ENCODE data around the gene UST. TPM values are rescaled to one million over a fixed set of nuclear protein-coding genes. Genes with fewer than 3 reads are reported as not detected.
A peak's percentile ranks its signal among the peaks of the same experiment; 100 is the strongest.

UST gene
- polyA plus RNA-seq, 4 donors: 0.81 to 4.0 (median 1.4) TPM; not detected in 1

DNA sequence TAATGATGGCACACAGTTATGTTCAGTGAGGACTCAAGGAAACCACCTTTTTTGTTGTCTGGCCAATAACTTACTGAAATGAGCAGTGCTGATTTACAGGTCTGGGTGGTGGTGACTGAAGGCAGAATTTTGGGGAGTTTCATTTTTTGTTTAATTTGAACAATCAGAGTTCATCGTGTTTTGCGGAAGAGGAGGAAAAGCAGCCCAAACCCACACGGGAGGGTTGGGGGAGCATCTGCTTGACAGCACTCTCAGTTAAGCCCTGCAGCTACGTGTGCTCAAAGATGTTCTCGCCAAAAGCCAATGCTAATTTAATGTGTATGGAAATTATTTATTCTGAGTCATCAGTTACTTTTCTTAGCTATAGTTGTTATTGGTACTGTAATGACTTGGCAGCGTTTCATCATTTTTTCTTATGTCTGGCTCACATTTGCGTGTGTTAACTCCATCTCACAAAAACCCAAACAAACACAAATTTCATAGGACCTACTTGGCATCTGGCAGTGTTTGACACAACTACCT lies 89.2 kb downstream of the UST start:
- FAIRE-seq (no peak), DNase-seq (no peak)
- 54 to 74% (median 55%) methylated on average over 7 of the region's 7 CpGs for WGBS, 3 donors

DNA sequence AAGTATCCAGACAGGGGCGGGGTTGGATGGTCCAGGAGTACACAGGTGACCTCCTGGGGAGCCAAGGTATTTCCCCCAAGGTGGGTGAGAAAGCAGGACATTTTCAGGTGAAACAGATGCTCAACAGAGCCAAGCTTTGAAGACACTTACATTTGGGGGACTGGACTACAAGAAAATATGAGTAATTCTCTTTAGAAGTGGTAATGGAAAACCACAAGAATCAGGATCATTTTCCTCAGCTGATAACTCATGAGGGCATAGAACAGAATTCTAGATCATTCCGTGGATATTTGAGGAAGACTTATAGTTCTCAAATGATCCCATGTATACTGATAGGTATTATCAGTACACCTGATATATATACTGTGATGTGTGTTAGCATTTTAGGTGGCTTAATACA lies 89.9 kb downstream of the UST start:
- H3K27me3 ChIP-seq (ENCODE audit: control insufficient read depth in 3 of 3, insufficient read depth in 3 of 3, low read length in 3 of 3): no peaks in the 10 kb centered on the region
- H3K27ac ChIP-seq (ENCODE audit: low read depth in 1 of 3, low read length in 2 of 3): no peak overlapping the region
- H3K4me1 ChIP-seq (ENCODE audit: control insufficient read depth in 3 of 3, insufficient read depth in 2 of 3, low read depth in 1 of 3, low read length in 2 of 3): no peaks in the 10 kb centered on the region
- FAIRE-seq: no peak
- WGBS, 3 donors: 82 to 86% (median 84%) methylated on average over 2 of the region's 2 CpGs
- H3K36me3 ChIP-seq (ENCODE audit: control insufficient read depth in 3 of 3, insufficient read depth in 2 of 3, low read depth in 1 of 3, low read length in 3 of 3): no peaks in the 10 kb centered on the region
- no peaks in the 10 kb centered on the region for H3K9me3 ChIP-seq (ENCODE audit: control insufficient read depth in 2 of 2, insufficient read depth in 1 of 2, low read depth in 1 of 2, low read length in 1 of 2)
- no peak overlapping the region for H3K4me3 ChIP-seq (ENCODE audit: low read depth in 1 of 3, low read length in 3 of 3)
- DNase-seq: no peak

More for the DNA sequence above, 89.2 kb downstream of the UST start:
- Histone ChIP-seq H3K4me1 (ENCODE audit: control insufficient read depth in 3 of 3, insufficient read depth in 2 of 3, low read depth in 1 of 3, low read length in 2 of 3) (no peaks in the 10 kb centered on the region), H3K9me3 (ENCODE audit: control insufficient read depth in 2 of 2, insufficient read depth in 1 of 2, low read depth in 1 of 2, low read length in 1 of 2) (no peaks in the 10 kb centered on the region), H3K4me3 (ENCODE audit: low read depth in 1 of 3, low read length in 3 of 3) (no peak overlapping the region), H3K27me3 (ENCODE audit: control insufficient read depth in 3 of 3, insufficient read depth in 3 of 3, low read length in 3 of 3) (no peaks in the 10 kb centered on the region), H3K36me3 (ENCODE audit: control insufficient read depth in 3 of 3, insufficient read depth in 2 of 3, low read depth in 1 of 3, low read length in 3 of 3) (no peaks in the 10 kb centered on the region), H3K27ac (ENCODE audit: low read depth in 1 of 3, low read length in 2 of 3) (no peak overlapping the region)

DNA sequence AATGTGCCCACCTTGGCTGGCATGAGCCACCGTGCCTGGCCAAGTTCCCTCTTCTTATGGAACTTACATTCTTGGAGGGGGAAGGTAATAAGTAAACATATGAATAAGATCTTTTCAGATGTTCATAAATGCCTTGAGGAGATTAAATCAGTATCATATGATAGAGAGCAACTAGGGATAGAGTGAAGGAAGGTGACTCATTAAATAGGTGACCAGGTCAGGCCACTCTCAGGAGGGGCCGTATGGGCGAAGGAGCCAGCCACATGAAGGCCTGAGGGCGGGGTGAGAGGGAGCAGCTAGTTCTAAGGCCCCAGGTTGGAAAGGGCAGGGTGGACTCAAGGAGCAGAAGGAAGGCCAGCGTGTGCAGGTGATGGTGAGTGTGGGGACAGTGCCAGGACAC lies 91.1 kb downstream of the UST start:
- no peaks in the 10 kb centered on the region for H3K36me3 ChIP-seq (ENCODE audit: control insufficient read depth in 3 of 3, insufficient read depth in 2 of 3, low read depth in 1 of 3, low read length in 3 of 3)
- no peak for DNase-seq
- WGBS, 3 donors: 78 to 91% (median 81%) methylated on average over 5 of the region's 5 CpGs
- no peaks in the 10 kb centered on the region for H3K4me1 ChIP-seq (ENCODE audit: control insufficient read depth in 3 of 3, insufficient read depth in 2 of 3, low read depth in 1 of 3, low read length in 2 of 3)
- no peaks in the 10 kb centered on the region for H3K9me3 ChIP-seq (ENCODE audit: control insufficient read depth in 2 of 2, insufficient read depth in 1 of 2, low read depth in 1 of 2, low read length in 1 of 2)
- H3K27ac ChIP-seq (ENCODE audit: low read depth in 1 of 3, low read length in 2 of 3): no peak overlapping the region
- no peaks in the 10 kb centered on the region for H3K27me3 ChIP-seq (ENCODE audit: control insufficient read depth in 3 of 3, insufficient read depth in 3 of 3, low read length in 3 of 3)
- FAIRE-seq: no peak
- H3K4me3 ChIP-seq (ENCODE audit: low read depth in 1 of 3, low read length in 3 of 3): no peak overlapping the region

DNA sequence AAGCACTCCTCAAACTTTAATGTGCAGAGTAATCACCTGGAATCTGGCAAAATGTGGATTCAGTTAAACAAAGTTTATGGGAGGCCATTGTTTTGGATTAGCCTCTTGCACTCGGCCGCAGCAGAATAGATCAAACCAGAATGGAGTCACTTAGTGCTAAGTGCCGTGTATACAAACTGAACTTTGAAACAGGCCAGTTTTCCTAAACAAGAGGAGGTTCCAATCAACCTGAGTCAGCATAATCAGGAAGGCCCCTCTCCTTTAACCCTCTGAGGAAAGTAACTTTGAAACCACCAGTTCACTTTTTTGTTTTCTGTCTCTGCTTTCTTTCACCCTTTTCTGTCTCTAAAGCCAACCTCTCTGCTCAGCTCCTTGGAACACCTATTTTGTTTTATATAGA lies 92.2 kb downstream of the UST start:
- no peak for FAIRE-seq
- no peak overlapping the region for H3K27ac ChIP-seq (ENCODE audit: low read depth in 1 of 3, low read length in 2 of 3)
- no peak for DNase-seq
- H3K4me1 ChIP-seq (ENCODE audit: control insufficient read depth in 3 of 3, insufficient read depth in 2 of 3, low read depth in 1 of 3, low read length in 2 of 3): no peaks in the 10 kb centered on the region
- no peak overlapping the region for H3K4me3 ChIP-seq (ENCODE audit: low read depth in 1 of 3, low read length in 3 of 3)
- no peaks in the 10 kb centered on the region for H3K9me3 ChIP-seq (ENCODE audit: control insufficient read depth in 2 of 2, insufficient read depth in 1 of 2, low read depth in 1 of 2, low read length in 1 of 2)
- no peaks in the 10 kb centered on the region for H3K36me3 ChIP-seq (ENCODE audit: control insufficient read depth in 3 of 3, insufficient read depth in 2 of 3, low read depth in 1 of 3, low read length in 3 of 3)
- no peaks in the 10 kb centered on the region for H3K27me3 ChIP-seq (ENCODE audit: control insufficient read depth in 3 of 3, insufficient read depth in 3 of 3, low read length in 3 of 3)
- 18 to 49% (median 40%) methylated on average over 3 of the region's 3 CpGs for WGBS, 3 donors

DNA sequence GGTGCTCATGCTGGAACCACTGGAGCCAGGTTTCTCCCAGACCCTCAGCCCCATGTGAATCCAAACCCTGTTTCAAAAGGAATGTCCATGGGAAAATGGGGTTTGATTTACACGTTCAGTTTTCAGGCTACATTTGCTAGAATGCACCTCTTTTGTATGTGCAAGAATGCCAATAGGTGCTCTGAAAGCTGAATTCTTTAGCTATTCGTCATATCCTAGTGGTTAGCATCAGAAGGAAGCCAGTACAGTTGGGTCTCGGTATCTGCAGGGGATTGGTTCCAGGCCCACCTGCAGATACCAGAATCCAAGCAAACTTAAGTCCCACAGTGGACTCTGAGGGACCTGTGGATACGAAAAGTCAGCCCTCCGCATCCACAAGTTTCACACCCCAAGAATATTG lies 93.4 kb downstream of the UST start:
- WGBS, 3 donors: 79 to 97% (median 95%) methylated on average over 5 of the region's 5 CpGs
- FAIRE-seq: no peak

DNA sequence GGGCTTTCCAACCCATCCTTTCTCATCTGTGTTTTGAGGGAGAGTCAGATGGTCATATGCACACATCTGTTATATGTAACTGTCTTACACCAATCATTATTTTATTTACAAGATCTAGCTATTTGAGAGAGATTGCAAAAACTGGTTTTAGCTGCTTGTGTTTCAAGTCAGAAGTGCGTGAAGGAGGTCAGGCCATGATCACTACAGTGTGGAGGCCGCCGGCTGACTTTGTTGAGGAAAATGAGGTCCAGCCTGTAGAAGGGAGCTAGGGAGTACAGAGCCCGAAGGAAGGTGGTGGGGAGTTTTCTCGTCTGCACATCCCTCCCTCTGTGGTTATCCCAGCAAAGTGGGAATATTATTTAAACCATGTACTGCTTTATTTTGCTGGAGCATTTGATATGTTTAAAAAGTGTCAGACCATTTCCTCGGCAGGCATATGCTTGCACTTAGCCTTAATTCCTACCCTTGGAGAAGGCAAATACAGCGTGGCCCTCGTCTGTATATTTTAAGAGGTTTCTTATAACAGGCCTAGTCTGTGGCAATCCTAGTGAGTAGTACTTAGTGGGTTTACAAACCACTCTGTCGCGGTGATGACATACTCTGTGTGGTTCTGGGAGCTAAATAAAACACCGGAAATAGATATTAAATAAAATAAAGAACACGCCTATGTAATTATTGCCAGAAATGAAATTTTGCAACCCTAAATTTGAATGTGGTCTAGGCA lies 95.6 kb downstream of the UST start:
- Histone ChIP-seq H3K4me1 (ENCODE audit: control insufficient read depth in 3 of 3, insufficient read depth in 2 of 3, low read depth in 1 of 3, low read length in 2 of 3) (no peaks in the 10 kb centered on the region), H3K4me3 (ENCODE audit: low read depth in 1 of 3, low read length in 3 of 3) (no peak overlapping the region), H3K27me3 (ENCODE audit: control insufficient read depth in 3 of 3, insufficient read depth in 3 of 3, low read length in 3 of 3) (no peaks in the 10 kb centered on the region), H3K9me3 (ENCODE audit: control insufficient read depth in 2 of 2, insufficient read depth in 1 of 2, low read depth in 1 of 2, low read length in 1 of 2) (no peaks in the 10 kb centered on the region), H3K36me3 (ENCODE audit: control insufficient read depth in 3 of 3, insufficient read depth in 2 of 3, low read depth in 1 of 3, low read length in 3 of 3) (no peaks in the 10 kb centered on the region), H3K27ac (ENCODE audit: low read depth in 1 of 3, low read length in 2 of 3) (no peak overlapping the region)
- 81 to 91% (median 91%) methylated on average over 12 of the region's 12 CpGs for WGBS, 3 donors
- FAIRE-seq (no peak), DNase-seq (no peak)

More for the DNA sequence above, 93.4 kb downstream of the UST start:
- Histone ChIP-seq H3K36me3 (ENCODE audit: control insufficient read depth in 3 of 3, insufficient read depth in 2 of 3, low read depth in 1 of 3, low read length in 3 of 3) (no peaks in the 10 kb centered on the region), H3K9me3 (ENCODE audit: control insufficient read depth in 2 of 2, insufficient read depth in 1 of 2, low read depth in 1 of 2, low read length in 1 of 2) (no peaks in the 10 kb centered on the region), H3K4me1 (ENCODE audit: control insufficient read depth in 3 of 3, insufficient read depth in 2 of 3, low read depth in 1 of 3, low read length in 2 of 3) (no peaks in the 10 kb centered on the region), H3K27ac (ENCODE audit: low read depth in 1 of 3, low read length in 2 of 3) (no peak overlapping the region), H3K27me3 (ENCODE audit: control insufficient read depth in 3 of 3, insufficient read depth in 3 of 3, low read length in 3 of 3) (no peaks in the 10 kb centered on the region), H3K4me3 (ENCODE audit: low read depth in 1 of 3, low read length in 3 of 3) (no peak overlapping the region)
- no peak for DNase-seq

DNA sequence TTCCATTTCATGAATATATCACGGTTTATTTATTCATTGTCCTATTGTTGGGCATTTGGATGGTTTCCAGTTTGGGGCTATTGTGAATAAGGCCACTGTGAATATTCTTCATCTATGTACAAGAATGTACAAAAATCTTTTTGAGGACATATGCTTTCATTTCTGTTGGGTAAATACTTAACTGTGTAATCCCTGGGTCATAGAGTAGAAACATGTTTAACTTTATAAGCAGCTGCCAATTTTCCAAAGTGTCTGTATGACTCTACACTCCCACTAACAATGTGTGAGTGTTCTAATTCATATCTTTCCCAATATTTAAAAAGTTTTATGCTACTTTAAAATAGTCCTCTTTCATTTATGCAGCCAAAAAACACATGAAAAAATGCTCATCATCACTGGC lies 98.6 kb downstream of the UST start:
- Histone ChIP-seq H3K9me3 (ENCODE audit: control insufficient read depth in 2 of 2, insufficient read depth in 1 of 2, low read depth in 1 of 2, low read length in 1 of 2) (no peaks in the 10 kb centered on the region), H3K4me3 (ENCODE audit: low read depth in 1 of 3, low read length in 3 of 3) (no peak overlapping the region), H3K36me3 (ENCODE audit: control insufficient read depth in 3 of 3, insufficient read depth in 2 of 3, low read depth in 1 of 3, low read length in 3 of 3) (no peaks in the 10 kb centered on the region), H3K27me3 (ENCODE audit: control insufficient read depth in 3 of 3, insufficient read depth in 3 of 3, low read length in 3 of 3) (no peaks in the 10 kb centered on the region), H3K4me1 (ENCODE audit: control insufficient read depth in 3 of 3, insufficient read depth in 2 of 3, low read depth in 1 of 3, low read length in 2 of 3) (no peaks in the 10 kb centered on the region), H3K27ac (ENCODE audit: low read depth in 1 of 3, low read length in 2 of 3) (no peak overlapping the region)
- DNase-seq (no peak), FAIRE-seq (no peak)
- WGBS, 3 donors: 53 to 88% (median 77%) methylated on average over 1 of the region's 1 CpG

DNA sequence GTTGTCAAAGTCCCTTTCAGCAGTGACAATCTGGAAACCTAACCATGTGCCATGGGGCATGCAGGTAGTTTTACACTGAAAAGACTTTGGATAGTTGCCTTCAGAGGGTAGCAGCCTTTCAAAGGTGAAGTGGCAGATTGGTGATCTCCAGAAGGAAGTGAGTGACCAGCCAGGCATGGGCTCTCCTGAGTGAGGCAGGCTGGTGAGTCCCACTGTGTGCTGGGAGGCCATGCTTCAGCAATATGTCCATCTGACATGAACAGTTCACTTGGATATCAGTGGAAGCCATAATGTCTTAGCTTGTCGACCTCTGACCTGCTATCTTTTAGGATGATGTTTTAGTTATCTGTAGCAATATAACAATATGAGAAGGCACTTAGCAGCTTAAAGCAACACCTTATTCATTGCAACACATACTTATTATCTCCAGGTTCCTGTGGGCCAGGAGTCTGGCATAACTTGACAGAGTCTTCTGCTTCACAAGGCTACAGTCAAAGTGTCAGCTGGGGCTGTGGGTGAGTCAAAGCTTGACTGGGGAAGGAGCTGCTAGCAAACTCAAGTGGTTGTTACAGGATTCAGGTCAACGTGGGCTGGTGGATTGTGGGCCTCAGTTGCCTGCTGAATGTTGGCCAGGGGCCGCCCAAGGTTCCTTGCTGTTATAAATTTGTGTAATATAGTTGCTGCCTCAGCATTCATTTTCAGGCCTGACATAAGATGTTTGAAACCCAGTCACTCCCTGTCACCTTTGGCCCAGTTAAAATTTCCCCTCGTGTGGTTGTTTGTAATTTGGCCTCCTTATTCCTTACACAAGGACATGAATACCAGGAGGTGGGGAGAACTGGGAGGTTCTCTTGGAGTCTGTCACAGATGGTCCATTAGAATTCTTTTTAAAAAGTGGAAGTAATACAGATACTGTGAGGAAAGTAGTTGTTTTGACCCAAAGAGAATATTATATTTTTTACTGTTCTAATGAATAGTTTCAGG lies 100.2 kb downstream of the UST start:
- no peaks in the 10 kb centered on the region for H3K27me3 ChIP-seq (ENCODE audit: control insufficient read depth in 3 of 3, insufficient read depth in 3 of 3, low read length in 3 of 3)
- no peaks in the 10 kb centered on the region for H3K4me1 ChIP-seq (ENCODE audit: control insufficient read depth in 3 of 3, insufficient read depth in 2 of 3, low read depth in 1 of 3, low read length in 2 of 3)
- peak in 1 of 2 donors; percentile 37 for DNase-seq
- H3K9me3 ChIP-seq (ENCODE audit: control insufficient read depth in 2 of 2, insufficient read depth in 1 of 2, low read depth in 1 of 2, low read length in 1 of 2): no peaks in the 10 kb centered on the region
- H3K4me3 ChIP-seq (ENCODE audit: low read depth in 1 of 3, low read length in 3 of 3): no peak overlapping the region
- 51 to 55% (median 52%) methylated on average over 4 of the region's 4 CpGs for WGBS, 3 donors
- FAIRE-seq: no peak
- H3K27ac ChIP-seq (ENCODE audit: low read depth in 1 of 3, low read length in 2 of 3): no peak overlapping the region
- no peaks in the 10 kb centered on the region for H3K36me3 ChIP-seq (ENCODE audit: control insufficient read depth in 3 of 3, insufficient read depth in 2 of 3, low read depth in 1 of 3, low read length in 3 of 3)
